PFSK-1 (cell line): Measurements from ENCODE around the gene NHSL2.

Experiments used
- FOXP2 ChIP-seq: optimal IDR thresholded peaks from 2 replicates; pipeline ENCODE3; 2011; ENCODE audit warnings: borderline replicate concordance, control low read depth, inconsistent platforms; ENCODE audit not compliant: insufficient read depth; ENCODE audit errors: extremely low read length, extremely low read depth
- POLR2AphosphoS5 ChIP-seq: IDR thresholded peaks from 2 replicates; pipeline ENCODE4 v1.6.1; 2012; ENCODE audit warnings: low read depth, mild to moderate bottlenecking, control low read depth, low read length, moderate library complexity
- REST ChIP-seq, 2 experiments: IDR thresholded peaks; 2 replicates each; pipeline versions ENCODE4 v1.6.1 to v1.8.0; 2011 to 2012; ENCODE audit warnings: low read depth in 2 of 2, low read length in 2 of 2, control low read depth in 1 of 2, inconsistent platforms in 1 of 2, mild to moderate bottlenecking in 1 of 2, moderate library complexity in 1 of 2; ENCODE audit not compliant: insufficient read depth in 1 of 2
- SIN3A ChIP-seq: IDR thresholded peaks from 2 replicates; pipeline ENCODE4 v1.6.1; 2012; ENCODE audit warnings: mild to moderate bottlenecking, low read length, moderate library complexity, borderline replicate concordance; ENCODE audit not compliant: insufficient read depth
- TAF1 ChIP-seq: IDR thresholded peaks from 2 replicates; pipeline ENCODE4 v1.6.1; 2012; ENCODE audit warnings: low read length, control low read depth, borderline replicate concordance; ENCODE audit not compliant: insufficient read depth

Gene NHSL2

GRCh38 chrX:72042852-72043248 lies 132.2 kb downstream of the NHSL2 start:
- TF ChIP-seq POLR2AphosphoS5 (no peak), FOXP2 (no peak), TAF1 (no peak), REST (IDR thresholded peaks at IDR 0.05; ENCODE audit: insufficient read depth in 1 of 2, low read depth in 2 of 2, low read length in 2 of 2) (no peak), SIN3A (no peak)

- TF ChIP-seq TAF1 (no peak), REST (IDR thresholded peaks at IDR 0.05; ENCODE audit: insufficient read depth in 1 of 2, low read depth in 2 of 2, low read length in 2 of 2) (no peak), POLR2AphosphoS5 (no peak), SIN3A (no peak), FOXP2 (no peak)
These were observed 133.0 kb downstream of the NHSL2 start for GRCh38 chrX:72043636-72044035.

- no peak for TF ChIP-seq SIN3A
- TF ChIP-seq FOXP2, result no peak
- no peak for TF ChIP-seq TAF1
These were observed 134.5 kb downstream of the NHSL2 start for GRCh38 chrX:72045141-72045540.

- TF ChIP-seq TAF1, result no peak
- TF ChIP-seq REST (IDR thresholded peaks at IDR 0.05; ENCODE audit: insufficient read depth in 1 of 2, low read depth in 2 of 2, low read length in 2 of 2), result no peak
- TF ChIP-seq SIN3A, result no peak
- TF ChIP-seq POLR2AphosphoS5, result no peak
- TF ChIP-seq FOXP2, result no peak
These were observed 135.1 kb downstream of the NHSL2 start for GRCh38 chrX:72045552-72046277.

- TF ChIP-seq POLR2AphosphoS5, result no peak
- no peak for TF ChIP-seq TAF1
These were observed 135.8 kb downstream of the NHSL2 start for GRCh38 chrX:72046447-72046846.

GRCh38 chrX:72048510-72049455 lies 138.1 kb downstream of the NHSL2 start:
- no peak for TF ChIP-seq TAF1
- TF ChIP-seq POLR2AphosphoS5, result no peak
- no peak for TF ChIP-seq SIN3A
- TF ChIP-seq FOXP2, result no peak
- TF ChIP-seq REST (IDR thresholded peaks at IDR 0.05; ENCODE audit: insufficient read depth in 1 of 2, low read depth in 2 of 2, low read length in 2 of 2), result no peak
